ENCODE data around the gene NUP153.

The NUP153 gene

GRCh38 chr6:17621003-17621402, 85.7 kb downstream of the NUP153 start:
- Histone ChIP-seq H3K4me2 (no peak overlapping the region), H3K4me3 (no peak overlapping the region), H3K9ac (no peak overlapping the region), H4K20me1 (peaks cover 91% of the 10 kb centered on the region), H3K36me3 (peaks cover 97% of the 10 kb centered on the region), H3K27me3 (no peaks in the 10 kb centered on the region), H3K9me3 (no peaks in the 10 kb centered on the region), H3K27ac (no peak overlapping the region), H3K4me1 (0 out of 2 replicates have a peak, but pooled peaks cover 5% of the 10 kb centered on the region)
- TF ChIP-seq Cebpa-rat (IDR thresholded peaks at IDR 0.05) = no peak

DNA sequence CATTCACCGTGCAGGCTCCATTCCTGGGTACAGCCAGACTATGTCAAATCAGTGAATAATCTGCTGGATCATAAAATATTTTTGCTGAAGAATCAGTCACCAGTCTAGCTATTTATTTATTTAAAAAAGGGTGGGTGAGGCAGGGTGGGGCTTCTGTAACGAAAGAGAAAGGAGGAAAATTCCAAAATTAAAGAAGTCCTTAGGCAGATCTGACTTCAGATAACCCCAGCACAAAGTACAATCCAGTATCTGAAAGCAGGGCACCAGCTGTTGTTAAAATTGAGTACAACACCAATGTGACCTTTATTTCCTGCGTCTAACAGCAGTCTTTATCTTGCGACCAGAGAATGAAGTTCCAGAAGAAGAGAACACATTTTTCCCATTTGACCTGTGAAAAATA, 90.9 kb downstream of the NUP153 start:
- Histone ChIP-seq H3K4me1 (0 out of 2 replicates have a peak, but pooled peaks cover under 1% of the 10 kb centered on the region), H3K27ac (no peak overlapping the region), H4K20me1 (peaks cover 49% of the 10 kb centered on the region), H3K4me3 (no peak overlapping the region), H3K9ac (no peak overlapping the region), H3K27me3 (no peaks in the 10 kb centered on the region), H3K36me3 (peaks cover 79% of the 10 kb centered on the region), H3K9me3 (no peaks in the 10 kb centered on the region), H3K4me2 (no peak overlapping the region)
- TF ChIP-seq Cebpa-rat (IDR thresholded peaks at IDR 0.05) = no peak

DNA sequence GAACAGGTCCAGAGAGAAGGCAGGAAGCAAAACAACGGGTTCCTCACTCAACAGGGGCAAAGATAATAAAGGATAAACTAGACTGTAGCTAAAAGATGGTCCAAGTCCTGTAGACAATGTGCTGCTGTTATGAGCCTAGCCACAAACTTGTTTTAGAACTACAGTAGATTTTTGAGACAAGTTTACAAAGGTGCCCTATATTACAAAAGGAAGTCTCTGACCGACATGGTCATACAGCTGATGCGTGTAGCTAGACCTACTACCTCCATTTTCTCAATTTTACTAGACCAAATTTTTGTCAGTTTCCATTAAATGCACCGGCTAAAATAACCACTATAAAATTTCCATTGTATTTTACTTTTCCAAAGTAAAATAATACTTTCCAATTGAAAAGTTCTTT, 94.7 kb downstream of the NUP153 start:
- TF ChIP-seq Cebpa-rat (IDR thresholded peaks at IDR 0.05) = no peak
- Histone ChIP-seq H3K27me3 (no peaks in the 10 kb centered on the region), H3K9me3 (no peaks in the 10 kb centered on the region), H3K9ac (no peak overlapping the region), H3K4me1 (no peaks in the 10 kb centered on the region), H4K20me1 (peaks cover 18% of the 10 kb centered on the region; the same call in 1 of the 2 replicates), H3K4me2 (no peak overlapping the region), H3K4me3 (no peak overlapping the region), H3K27ac (no peak overlapping the region), H3K36me3 (peaks cover 55% of the 10 kb centered on the region)

DNA sequence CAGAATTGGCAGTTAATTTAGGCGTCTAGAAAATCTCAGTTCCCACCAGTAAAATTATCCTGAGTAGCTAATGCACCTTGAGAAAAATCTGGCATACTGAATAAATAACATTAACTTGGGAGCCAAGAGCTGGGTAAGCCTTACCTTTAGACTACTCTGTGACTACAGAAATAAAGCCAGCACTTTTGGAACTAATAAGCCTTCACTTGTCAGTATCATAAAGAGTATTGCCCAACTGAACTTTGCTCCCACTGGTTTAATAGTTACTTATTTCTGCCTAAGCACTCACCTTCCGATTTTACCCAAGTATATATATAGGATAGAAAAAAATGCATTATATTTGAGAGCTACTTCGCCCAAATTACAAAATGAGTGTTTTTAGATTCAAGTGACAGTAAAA, 95.9 kb downstream of the NUP153 start:
- H3K9ac ChIP-seq = no peak overlapping the region
- no peaks in the 10 kb centered on the region for H3K4me1 ChIP-seq
- peaks cover 10% of the 10 kb centered on the region; the same call in 1 of the 2 replicates for H4K20me1 ChIP-seq
- no peak for TF ChIP-seq Cebpa-rat (IDR thresholded peaks at IDR 0.05)
- H3K36me3 ChIP-seq = peaks cover 53% of the 10 kb centered on the region
- no peaks in the 10 kb centered on the region for H3K27me3 ChIP-seq
- no peak overlapping the region for H3K27ac ChIP-seq
- H3K9me3 ChIP-seq = no peaks in the 10 kb centered on the region
- no peak overlapping the region for H3K4me2 ChIP-seq
- no peak overlapping the region for H3K4me3 ChIP-seq

- Histone ChIP-seq H3K4me3 (no peak overlapping the region), H3K27ac (no peak overlapping the region), H3K9ac (no peak overlapping the region), H3K9me3 (no peaks in the 10 kb centered on the region), H3K4me1 (peaks cover 26% of the 10 kb centered on the region), H3K36me3 (peaks cover 44% of the 10 kb centered on the region), H3K27me3 (no peaks in the 10 kb centered on the region), H3K4me2 (no peak overlapping the region), H4K20me1 (peaks cover 25% of the 10 kb centered on the region; the same call in 1 of the 2 replicates)
- TF ChIP-seq Cebpa-rat (IDR thresholded peaks at IDR 0.05) = no peak
Observed at GRCh38 chr6:17606606-17607005, 100.1 kb downstream of the NUP153 start.

- no peak overlapping the region for H3K27ac ChIP-seq
- H3K9me3 ChIP-seq = 0 out of 2 replicates have a peak, but pooled peaks cover under 1% of the 10 kb centered on the region
- H4K20me1 ChIP-seq = peaks cover 15% of the 10 kb centered on the region; the same call in 1 of the 2 replicates
- TF ChIP-seq Cebpa-rat (IDR thresholded peaks at IDR 0.05) = no peak
- peaks cover 36% of the 10 kb centered on the region for H3K4me1 ChIP-seq
- no peak overlapping the region for H3K9ac ChIP-seq
- no peaks in the 10 kb centered on the region for H3K27me3 ChIP-seq
- peaks cover 31% of the 10 kb centered on the region for H3K36me3 ChIP-seq
- H3K4me3 ChIP-seq = no peak overlapping the region
- peak overlapping the region; percentile 93; the same call in 1 of the 2 replicates for H3K4me2 ChIP-seq
Observed at GRCh38 chr6:17602888-17603287, 103.8 kb downstream of the NUP153 start.

DNA sequence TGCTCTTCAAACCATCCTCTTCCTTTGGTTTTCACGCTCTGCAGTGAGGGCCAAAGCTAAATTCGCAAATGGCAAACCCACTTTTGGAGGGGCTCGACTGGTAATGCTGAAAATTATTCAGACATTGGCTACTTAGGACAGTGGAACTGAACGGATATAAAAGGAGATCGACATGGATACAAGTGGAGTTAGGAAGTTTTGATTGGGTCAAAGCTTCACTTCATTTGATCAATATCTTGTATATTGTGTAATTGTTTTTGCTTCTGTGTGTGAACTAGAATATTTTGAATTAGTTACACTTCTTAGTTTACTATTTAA, 105.4 kb downstream of the NUP153 start:
- peak overlapping the region; percentile 95 for H3K27ac ChIP-seq

GRCh38 chr6:17600527-17601385, 106.0 kb downstream of the NUP153 start:
- Histone ChIP-seq H3K4me1 (peaks cover 36% of the 10 kb centered on the region), H3K36me3 (peaks cover 22% of the 10 kb centered on the region), H3K4me2 (peak overlapping the region; percentile 93), H3K4me3 (peak overlapping the region; percentile 95), H3K27me3 (no peaks in the 10 kb centered on the region), H3K9me3 (peaks cover 4% of the 10 kb centered on the region; the same call in 1 of the 2 replicates), H4K20me1 (peaks cover 15% of the 10 kb centered on the region; the same call in 1 of the 2 replicates), H3K27ac (peak overlapping the region; percentile 95), H3K9ac (peak overlapping the region; percentile 92)
- no peak for TF ChIP-seq Cebpa-rat (IDR thresholded peaks at IDR 0.05)

More for the DNA sequence above, 105.4 kb downstream of the NUP153 start:
- peaks cover 4% of the 10 kb centered on the region; the same call in 1 of the 2 replicates for H3K9me3 ChIP-seq
- H3K27me3 ChIP-seq = no peaks in the 10 kb centered on the region
- peak overlapping the region; percentile 95 for H3K4me3 ChIP-seq
- no peak for TF ChIP-seq Cebpa-rat (IDR thresholded peaks at IDR 0.05)
- peaks cover 36% of the 10 kb centered on the region for H3K4me1 ChIP-seq
- peaks cover 15% of the 10 kb centered on the region; the same call in 1 of the 2 replicates for H4K20me1 ChIP-seq
- peak overlapping the region; percentile 92 for H3K9ac ChIP-seq
- H3K4me2 ChIP-seq = peak overlapping the region; percentile 93
- peaks cover 25% of the 10 kb centered on the region for H3K36me3 ChIP-seq

GRCh38 chr6:17599877-17600526, 106.7 kb downstream of the NUP153 start, which contains the start of gene FAM8A1:
Gene FAM8A1, plus strand, starts transcription at chr6:17600302. Its CDS starts 108 bp downstream, at chr6:17600410.
- H3K36me3 ChIP-seq = peaks cover 19% of the 10 kb centered on the region
- peaks cover 4% of the 10 kb centered on the region; the same call in 1 of the 2 replicates for H3K9me3 ChIP-seq
- peak within 1 kb of the TSS; percentile 93 for H3K4me2 ChIP-seq
- H3K27me3 ChIP-seq = no peaks in the 10 kb centered on the region
- peaks cover 15% of the 10 kb centered on the region; the same call in 1 of the 2 replicates for H4K20me1 ChIP-seq
- H3K9ac ChIP-seq = peak within 1 kb of the TSS; percentile 92
- H3K4me1 ChIP-seq = peaks cover 36% of the 10 kb centered on the region
- H3K27ac ChIP-seq = peak within 1 kb of the TSS; percentile 95
- no peak for TF ChIP-seq Cebpa-rat (IDR thresholded peaks at IDR 0.05)
- peak within 1 kb of the TSS; percentile 95 for H3K4me3 ChIP-seq
